Osteoblast (primary cell): Measurements from ENCODE around the gene ADNP2. TPM values are rescaled to one million over a fixed set of nuclear protein-coding genes. Genes with fewer than 3 reads are reported as not detected.

Source experiments
- DNase-seq: peaks from one replicate; pipeline ENCODE4 v3.0.0; 2011; ENCODE audit warnings: low spot score, mixed read lengths; ENCODE audit not compliant: insufficient read length; ENCODE audit errors: missing footprints
- H2AFZ ChIP-seq: 2 replicates; pipeline ENCODE4 v1.6.0; 2011; ENCODE audit warnings: mild to moderate bottlenecking, low read length
- H3K27ac ChIP-seq: 2 replicates; pipeline ENCODE4 v1.5.1; 2011; ENCODE audit warnings: mild to moderate bottlenecking, low read depth, low read length, moderate library complexity
- H3K27me3 ChIP-seq: 2 replicates; pipeline ENCODE4 v1.6.0; 2012; ENCODE audit warnings: mild to moderate bottlenecking, control low read depth, inconsistent platforms, low read length, moderate library complexity; ENCODE audit not compliant: insufficient read depth
- H3K36me3 ChIP-seq: 2 replicates; pipeline ENCODE4 v1.5.1; 2011; ENCODE audit warnings: mild to moderate bottlenecking, low read length, control low read depth, moderate library complexity; ENCODE audit not compliant: insufficient read depth
- H3K4me1 ChIP-seq: 2 replicates; pipeline ENCODE4 v1.5.1; 2011; ENCODE audit warnings: mild to moderate bottlenecking, low read length, control low read depth, moderate library complexity; ENCODE audit not compliant: insufficient read depth
- H3K4me2 ChIP-seq: 2 replicates; pipeline ENCODE4 v1.6.0; 2011; ENCODE audit warnings: mild to moderate bottlenecking, low read length; ENCODE audit not compliant: insufficient read depth
- H3K4me3 ChIP-seq: fragments of 200-600 bp; sonication (generic); 3 replicates; pipeline ENCODE4 v1.5.1; 2012; ENCODE audit warnings: mild to moderate bottlenecking, low read length, inconsistent platforms; ENCODE audit not compliant: insufficient read depth
- H3K79me2 ChIP-seq: 2 replicates; pipeline ENCODE4 v1.6.0; 2012; ENCODE audit warnings: mild to moderate bottlenecking, low read length, control low read depth, inconsistent platforms; ENCODE audit not compliant: insufficient read depth
- H3K9me3 ChIP-seq: 2 replicates; pipeline ENCODE4 v1.5.1; 2011; ENCODE audit warnings: low read depth, low read length, control low read depth
- H4K20me1 ChIP-seq: 2 replicates; pipeline ENCODE4 v1.6.0; 2012; ENCODE audit warnings: mild to moderate bottlenecking, low read length, control low read depth; ENCODE audit not compliant: insufficient read depth
- CTCF ChIP-seq: IDR thresholded peaks from 2 replicates; pipeline ENCODE4 v1.5.1; 2011; ENCODE audit warnings: mild to moderate bottlenecking, low read depth, low read length, moderate library complexity; ENCODE audit errors: extremely low read depth
- total RNA-seq: library from RNA; depleted of rRNA; stranded (reverse); fragments of >200 nt; gene quantifications from 2 replicates; pipeline ENCODE4 v1.2.3, GENCODE V29; 2012

Gene ADNP2
- total RNA-seq, 1 donor: 22.1 TPM

GRCh38 chr18:80108121-80108536, 933 bp upstream of the ADNP2 start:
- H3K4me3 ChIP-seq: no peak overlapping the region
- H3K4me2 ChIP-seq: no peak overlapping the region
- H3K27ac ChIP-seq: no peak overlapping the region
- TF ChIP-seq CTCF: no peak
- H3K36me3 ChIP-seq: no peaks in the 10 kb centered on the region
- peaks cover 15% of the 10 kb centered on the region for H3K4me1 ChIP-seq
- H3K79me2 ChIP-seq: peaks cover 36% of the 10 kb centered on the region
- H4K20me1 ChIP-seq: peaks cover 26% of the 10 kb centered on the region
- no peak overlapping the region for H2AFZ ChIP-seq
- no peaks in the 10 kb centered on the region for H3K9me3 ChIP-seq
- peaks cover 6% of the 10 kb centered on the region for H3K27me3 ChIP-seq
- no peak for DNase-seq

- peak overlapping the region; percentile 62 for H2AFZ ChIP-seq
- H3K4me1 ChIP-seq: peaks cover 10% of the 10 kb centered on the region
- peaks cover 52% of the 10 kb centered on the region for H3K79me2 ChIP-seq
- H3K4me2 ChIP-seq: peak overlapping the region; percentile 96
- no peaks in the 10 kb centered on the region for H3K9me3 ChIP-seq
- peaks cover 6% of the 10 kb centered on the region for H3K27me3 ChIP-seq
- H3K27ac ChIP-seq: peak overlapping the region; percentile 62
- no peaks in the 10 kb centered on the region for H3K36me3 ChIP-seq
- H4K20me1 ChIP-seq: peaks cover 38% of the 10 kb centered on the region
- no peak for TF ChIP-seq CTCF
- DNase-seq: peak; percentile 92
- H3K4me3 ChIP-seq: peak overlapping the region; percentile 84
Measured at GRCh38 chr18:80109676-80110078, 615 bp downstream of the ADNP2 start.

- no peaks in the 10 kb centered on the region for H3K9me3 ChIP-seq
- H3K4me3 ChIP-seq: no peak overlapping the region
- no peak for TF ChIP-seq CTCF
- no peak for DNase-seq
- H3K36me3 ChIP-seq: peaks cover 4% of the 10 kb centered on the region
- H3K4me2 ChIP-seq: no peak overlapping the region
- H2AFZ ChIP-seq: no peak overlapping the region
- peak overlapping the region; percentile 31 for H3K27ac ChIP-seq
- peaks cover 82% of the 10 kb centered on the region for H3K79me2 ChIP-seq
- H3K4me1 ChIP-seq: peaks cover 10% of the 10 kb centered on the region
- no peaks in the 10 kb centered on the region for H3K27me3 ChIP-seq
- peaks cover 58% of the 10 kb centered on the region for H4K20me1 ChIP-seq
Measured at GRCh38 chr18:80112624-80113248, 3.7 kb downstream of the ADNP2 start.

GRCh38 chr18:80115035-80115434, 6.0 kb downstream of the ADNP2 start:
- DNase-seq: no peak
- peaks cover 58% of the 10 kb centered on the region for H4K20me1 ChIP-seq
- H3K36me3 ChIP-seq: peaks cover 24% of the 10 kb centered on the region
- no peak overlapping the region for H3K4me3 ChIP-seq
- no peak overlapping the region for H2AFZ ChIP-seq
- H3K9me3 ChIP-seq: no peaks in the 10 kb centered on the region
- no peak for TF ChIP-seq CTCF
- H3K4me2 ChIP-seq: no peak overlapping the region
- H3K27me3 ChIP-seq: no peaks in the 10 kb centered on the region
- H3K4me1 ChIP-seq: peaks cover 10% of the 10 kb centered on the region
- peaks cover 96% of the 10 kb centered on the region for H3K79me2 ChIP-seq
- H3K27ac ChIP-seq: no peak overlapping the region
